Central memory CD4-positive, alpha-beta T cell (primary cell): ENCODE data around the gene NPL.

Experiments
- DNase-seq: peaks from one replicate; pipeline ENCODE4 v3.0.0; 2022
- total RNA-seq, 3 experiments: gene quantifications; one replicate each; lab custom pipeline; 2026; lab: John Stamatoyannopoulos, UW

Gene NPL
- 4.2 to 7.1 (median 5.0) reads per million in 3 experiments for total RNA-seq

- peak; percentile 87 for DNase-seq
Measured at GRCh38 chr1:182789138-182790076, at the start of gene NPL. NPL (plus strand) TSS chr1:182789773; CDS start chr1:182794372, 4,599 bp downstream.

- DNase-seq: no peak
Measured at GRCh38 chr1:182740120-182740519, 49.5 kb upstream of the NPL start.

GRCh38 chr1:182742780-182743179, 46.8 kb upstream of the NPL start:
- DNase-seq: no peak

- DNase-seq: no peak
Measured at GRCh38 chr1:182752077-182752988, 37.2 kb upstream of the NPL start.

GRCh38 chr1:182754087-182754486, 35.5 kb upstream of the NPL start:
- DNase-seq: no peak

GRCh38 chr1:182754543-182755314, 34.8 kb upstream of the NPL start:
- no peak for DNase-seq

GRCh38 chr1:182755632-182756031, 33.9 kb upstream of the NPL start:
- DNase-seq: no peak

GRCh38 chr1:182756423-182756822, 33.1 kb upstream of the NPL start:
- no peak for DNase-seq

GRCh38 chr1:182761396-182762395, 27.9 kb upstream of the NPL start:
- no peak for DNase-seq

GRCh38 chr1:182762536-182762935, 27.0 kb upstream of the NPL start:
- DNase-seq: no peak

- DNase-seq: no peak
Measured at GRCh38 chr1:182764029-182764727, 25.4 kb upstream of the NPL start.

- no peak for DNase-seq
Measured at GRCh38 chr1:182765391-182765790, 24.2 kb upstream of the NPL start.

GRCh38 chr1:182766050-182766449, 23.5 kb upstream of the NPL start:
- no peak for DNase-seq

- no peak for DNase-seq
Measured at GRCh38 chr1:182766881-182767645, 22.5 kb upstream of the NPL start.

- no peak for DNase-seq
Measured at GRCh38 chr1:182768963-182769362, 20.6 kb upstream of the NPL start.

- DNase-seq: no peak
Measured at GRCh38 chr1:182770232-182770631, 19.3 kb upstream of the NPL start.

- DNase-seq: no peak
Measured at GRCh38 chr1:182771187-182771984, 18.2 kb upstream of the NPL start.

- no peak for DNase-seq
Measured at GRCh38 chr1:182777386-182777785, 12.2 kb upstream of the NPL start.

GRCh38 chr1:182778862-182779261, 10.7 kb upstream of the NPL start:
- no peak for DNase-seq
